K562 (cell line): ENCODE measurements around the gene SUMF1. TPM values are rescaled to one million over a fixed set of nuclear protein-coding genes. Genes with fewer than 3 reads are reported as not detected.

Experiments
- E2F4 ChIP-seq: sonication (generic); formaldehyde crosslinking; IDR thresholded peaks from 2 replicates; pipeline ENCODE4 v1.8.0; 2022; ENCODE audit warnings: mild to moderate bottlenecking, low read depth, missing genetic modification reagents
- ESRRA ChIP-seq: fragments of 450-650 bp; IDR thresholded peaks from 2 replicates; pipeline ENCODE4 v1.6.1; 2014; ENCODE audit warnings: low read depth, mild to moderate bottlenecking, moderate library complexity, borderline replicate concordance
- ETS1 ChIP-seq: conservative IDR thresholded peaks from 2 replicates; pipeline ENCODE4 v1.6.1; 2011; ENCODE audit warnings: low read depth, mild to moderate bottlenecking, low read length; ENCODE audit not compliant: control insufficient read depth
- LEF1 ChIP-seq: fragments of 450-650 bp; IDR thresholded peaks from 2 replicates; pipeline ENCODE4 v1.6.1; 2016; ENCODE audit warnings: mild to moderate bottlenecking
- MAX ChIP-seq: sonication (generic); formaldehyde crosslinking; IDR thresholded peaks from 2 replicates; pipeline ENCODE4 v1.9.0; 2022; ENCODE audit warnings: mild to moderate bottlenecking, missing genetic modification reagents
- MTA1 ChIP-seq: fragments of 450-650 bp; IDR thresholded peaks from 2 replicates; pipeline ENCODE4 v1.6.1; 2017; ENCODE audit warnings: borderline replicate concordance
- NRF1 ChIP-seq, 2 experiments: fragments of 450-650 bp; IDR thresholded peaks in 1 of 2; conservative IDR thresholded peaks in 1 of 2; 2 replicates each; pipeline ENCODE4 v1.6.1; 2014; ENCODE audit warnings: mild to moderate bottlenecking in 2 of 2
- OTX1 ChIP-seq: fragments of 450-650 bp; formaldehyde crosslinking; IDR thresholded peaks from 2 replicates; pipeline ENCODE4 v1.4.0; 2022; ENCODE audit warnings: mild to moderate bottlenecking
- POLR3A ChIP-seq: IDR thresholded peaks from 2 replicates; pipeline ENCODE4 v1.6.1; 2011; ENCODE audit warnings: borderline replicate concordance, mild to moderate bottlenecking, moderate library complexity; ENCODE audit not compliant: insufficient read length, insufficient read depth; ENCODE audit errors: extremely low read depth
- RBFOX2 ChIP-seq: fragments of 200-400 bp; formaldehyde crosslinking; IDR thresholded peaks from 2 replicates; pipeline ENCODE4 v1.6.1; 2017; ENCODE audit warnings: low read depth, mild to moderate bottlenecking, low read length, moderate library complexity
- SETDB1 ChIP-seq: IDR thresholded peaks from one replicate; pipeline ENCODE4 v1.6.1; 2012; ENCODE audit warnings: low read length, control low read depth, inconsistent platforms
- SIN3B ChIP-seq: fragments of 450-650 bp; IDR thresholded peaks from 2 replicates; pipeline ENCODE4 v1.6.1; 2017; ENCODE audit warnings: low read depth, mild to moderate bottlenecking, moderate library complexity
- TOE1 ChIP-seq, 2 experiments: fragments of 450-650 bp in 1 of 2; sonication (generic) in 1 of 2; formaldehyde crosslinking in 1 of 2; IDR thresholded peaks; 2 replicates each; pipeline versions ENCODE4 v1.7.1 to v1.8.0; 2016 to 2022; ENCODE audit warnings: borderline replicate concordance in 2 of 2, mild to moderate bottlenecking in 2 of 2, antibody characterized with exemption in 1 of 2, inconsistent platforms in 1 of 2, low read depth in 1 of 2, missing genetic modification reagents in 1 of 2, moderate library complexity in 1 of 2
- ZBTB2 ChIP-seq: fragments of 450-650 bp; IDR thresholded peaks from 2 replicates; pipeline ENCODE4 v1.6.1; 2016; ENCODE audit warnings: antibody characterized with exemption
- ZEB2 ChIP-seq: fragments of 450-650 bp; IDR thresholded peaks from 2 replicates; pipeline ENCODE4 v1.6.1; 2016
- ZKSCAN3 ChIP-seq: fragments of 250-450 bp; sonication (Bioruptor Pico); IDR thresholded peaks from 2 replicates; pipeline ENCODE4 v1.4.0; 2020
- ZNF124 ChIP-seq: sonication (generic); formaldehyde crosslinking; IDR thresholded peaks from 2 replicates; pipeline ENCODE4 v1.8.1; 2022; ENCODE audit warnings: missing genetic modification reagents
- ZNF347 ChIP-seq: fragments of 450-650 bp; formaldehyde crosslinking; IDR thresholded peaks from 2 replicates; pipeline ENCODE4 v1.4.0; 2020; ENCODE audit warnings: low read depth, mild to moderate bottlenecking, moderate library complexity
- ZNF395 ChIP-seq: fragments of 200-800 bp; sonication (Bioruptor generic); IDR thresholded peaks from 2 replicates; pipeline ENCODE4 v1.6.1; 2017; ENCODE audit warnings: missing genetic modification characterization, missing compliant biosample characterization
- ZNF41 ChIP-seq: fragments of 250-450 bp; sonication (Bioruptor Pico); conservative IDR thresholded peaks from 2 replicates; pipeline ENCODE4 v1.4.0; 2020; ENCODE audit warnings: mild to moderate bottlenecking
- ZNF561 ChIP-seq: fragments of 450-650 bp; formaldehyde crosslinking; conservative IDR thresholded peaks from 2 replicates; pipeline ENCODE4 v1.4.0; 2020; ENCODE audit warnings: mild to moderate bottlenecking, moderate library complexity
- ZNF764 ChIP-seq: fragments of 250-450 bp; sonication (Bioruptor Pico); IDR thresholded peaks from 2 replicates; pipeline ENCODE4 v1.4.0; 2020; ENCODE audit warnings: low read depth, mild to moderate bottlenecking, moderate library complexity
- ZNF77 ChIP-seq: fragments of 250-450 bp; sonication (Bioruptor Pico); IDR thresholded peaks from 2 replicates; pipeline ENCODE4 v1.5.0; 2020
- polyA plus RNA-seq, 8 experiments: library from polyadenylated mRNA; depleted of rRNA in 4 of 8; stranded (reverse) in 5 of 8; unstranded in 3 of 8; fragments of >200 nt; fragmentation: Nextera tagmentation in 2 of 8; fragmentation: Illumina TruSeq in 1 of 8; extraction: Ambion mirVana in 2 of 8; extraction: Trizol in 1 of 8; gene quantifications; 2 replicates each; pipeline versions ENCODE4 v1.2.1 to v1.2.3, GENCODE V29; 2011 to 2014; ENCODE audit warnings: inconsistent platforms in 1 of 8, missing spikeins in 1 of 8
- total RNA-seq, 7 experiments: library from RNA; depleted of rRNA in 6 of 7; stranded (reverse); fragments of >200 nt in 6 of 7; fragmentation: Illumina TruSeq in 2 of 7; extraction: Trizol in 2 of 7; gene quantifications; 2 replicates each; pipeline versions ENCODE4 v1.2.1 to v1.2.3, GENCODE V29; 2011 to 2021; ENCODE audit warnings: low replicate concordance in 1 of 7

Gene SUMF1
- total and polyA plus RNA-seq, 9 of the 15 experiments (the other 6 are each of a cell fraction or from before 2014, with no cell fraction given) = 1.3 to 7.4 (median 4.2) TPM

- peak; percentile 97 for TF ChIP-seq RBFOX2
- TF ChIP-seq ZNF347 (CRISPR knock-in tag) = no peak
- TF ChIP-seq NRF1 (conservative IDR thresholded peaks at IDR 0.05 in 1 of 2, IDR thresholded peaks at IDR 0.05 in 1 of 2) = peak; percentile 19 to 38
- no peak for TF ChIP-seq ZNF41 (CRISPR knock-in tag)
- 0 out of 2 replicates have a peak, but pooled peaks have one; percentile 13 for TF ChIP-seq OTX1 (CRISPR knock-in tag)
- TF ChIP-seq ZNF124 (CRISPR knock-in tag) = no peak
- peak; percentile 97 for TF ChIP-seq ETS1
- peak; percentile 100 for TF ChIP-seq SIN3B
- TF ChIP-seq ESRRA = 0 out of 2 replicates have a peak, but pooled peaks have one; percentile 31
- peak; percentile 98 for TF ChIP-seq MAX (CRISPR knock-in tag)
- TF ChIP-seq ZNF764 = 0 out of 2 replicates have a peak, but pooled peaks have one; percentile 45
- TF ChIP-seq SETDB1 = no peak
- TF ChIP-seq ZEB2 = peak; percentile 59; the same call in 1 of the 2 replicates
- no peak for TF ChIP-seq MTA1
- TF ChIP-seq LEF1 = no peak; the same call in 1 of the 2 replicates
- TF ChIP-seq ZBTB2 = no peak
- no peak for TF ChIP-seq ZNF77 (CRISPR knock-in tag)
- no peak for TF ChIP-seq ZNF561
- TF ChIP-seq ZKSCAN3 (CRISPR knock-in tag) = no peak
- TF ChIP-seq POLR3A = no peak
- peak; percentile 92 for TF ChIP-seq ZNF395 (CRISPR knock-in tag)
- TF ChIP-seq E2F4 = 0 out of 2 replicates have a peak, but pooled peaks have one; percentile 54
- TF ChIP-seq TOE1 (IDR thresholded peaks at IDR 0.05; ENCODE audit: borderline replicate concordance) = peak; percentile 98
- no peak; the same call in 1 of the 2 replicates for TF ChIP-seq TOE1 (CRISPR knock-in tag; IDR thresholded peaks at IDR 0.05; ENCODE audit: borderline replicate concordance, low read depth)
These were observed at the start of gene SUMF1 (continued) for GRCh38 chr3:4466741-4467521.
